Skeletal muscle cell (primary cell): ENCODE results near the gene CRIP1.

ENCODE experiments used
- DNase-seq: peaks from one replicate; pipeline ENCODE4 v3.0.0-alpha.2; 2010; ENCODE audit warnings: low read depth
- H3K4me3 ChIP-seq: 2 replicates; pipeline ENCODE4 v1.5.1; 2011; ENCODE audit warnings: low read depth, mild to moderate bottlenecking, control low read depth, low read length, moderate library complexity

The CRIP1 gene, protein sequence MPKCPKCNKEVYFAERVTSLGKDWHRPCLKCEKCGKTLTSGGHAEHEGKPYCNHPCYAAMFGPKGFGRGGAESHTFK

DNA sequence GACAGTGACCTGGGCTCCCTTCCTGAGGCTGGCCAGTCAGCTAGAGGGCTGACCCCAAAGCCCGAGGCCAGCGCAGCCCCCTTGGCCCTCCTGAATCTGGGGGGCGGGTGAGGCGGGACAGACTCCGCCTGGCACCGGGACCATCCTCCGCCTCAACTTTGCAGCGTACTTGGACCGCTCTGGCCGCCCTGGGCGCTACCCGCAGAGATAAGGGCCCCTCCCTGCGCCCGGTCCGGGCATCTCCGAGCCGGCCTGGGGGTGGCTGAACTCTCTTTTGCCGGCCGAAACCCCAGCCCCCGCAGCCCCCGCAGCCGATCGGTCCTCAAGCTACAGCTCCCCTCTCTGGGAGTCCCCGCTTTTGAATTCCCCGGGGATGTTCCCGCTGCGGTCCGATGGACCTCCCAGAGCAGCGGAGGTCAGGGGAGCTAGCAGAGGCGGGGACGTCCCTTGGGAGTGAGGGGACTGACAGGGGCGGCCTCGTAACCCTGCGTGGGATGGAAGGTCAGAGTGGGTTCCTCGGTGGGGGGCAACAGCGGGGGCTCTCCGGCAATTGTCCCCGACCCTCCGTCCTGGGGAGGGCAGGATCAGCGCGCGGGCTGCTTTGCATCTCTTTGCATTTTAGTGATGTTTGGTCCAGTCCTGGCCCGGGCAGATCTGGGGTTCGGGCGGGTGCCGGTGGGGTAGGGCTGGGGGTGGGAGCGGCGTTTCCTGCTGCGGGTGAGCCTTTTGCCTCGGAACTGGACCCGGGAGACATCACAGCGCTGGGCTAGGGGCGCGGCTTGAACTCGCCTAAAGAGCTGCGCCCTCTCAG is at the start of gene CRIP1:
TSS of gene CRIP1 (plus strand) at position 724 of the 811 bp plus-strand sequence. CDS start 374 bp downstream, outside the sequence.
- DNase-seq = no peak
- H3K4me3 ChIP-seq = peak within 1 kb of the TSS; percentile 26

DNA sequence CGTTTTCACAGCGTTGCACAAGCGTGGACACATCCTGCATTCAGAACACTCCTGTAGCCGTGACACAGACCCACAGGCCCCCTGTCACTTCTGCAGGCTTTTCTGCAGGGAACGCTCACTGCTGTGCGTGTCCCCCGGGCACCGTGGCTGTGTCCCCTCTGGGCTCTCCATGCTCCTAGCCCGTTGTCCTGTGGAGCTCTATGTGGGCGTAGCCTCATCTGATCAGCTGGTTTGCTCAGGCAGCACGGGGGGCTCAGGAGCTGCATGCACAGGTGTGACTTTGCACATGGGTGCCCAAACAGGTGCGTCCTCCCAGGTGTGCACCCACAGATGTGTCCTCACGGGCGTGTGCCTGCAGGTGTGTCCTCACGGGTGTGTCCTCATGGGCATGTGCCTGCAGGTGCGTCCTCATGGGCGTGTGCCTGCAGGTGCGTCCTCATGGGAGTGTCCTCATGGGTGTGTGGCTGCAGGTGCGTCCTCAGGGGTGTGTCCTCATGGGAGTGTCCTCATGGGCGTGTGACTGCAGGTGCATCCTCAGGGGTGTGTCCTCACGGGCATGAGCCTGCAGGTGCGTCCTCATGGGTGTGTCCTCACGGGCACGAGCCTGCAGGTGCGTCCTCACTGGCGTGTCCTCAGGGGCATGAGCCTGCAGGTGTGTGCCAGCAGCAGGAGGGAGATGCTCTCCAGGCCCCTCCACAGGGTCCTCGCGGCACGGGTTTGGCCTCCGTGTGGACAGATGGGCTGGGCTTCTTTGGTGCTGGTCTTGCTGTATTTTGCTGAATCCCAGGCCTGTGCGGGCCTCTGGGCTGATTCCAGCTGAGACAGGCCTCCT is 49.6 kb upstream of the CRIP1 start:
- no peak for DNase-seq
- H3K4me3 ChIP-seq = no peak overlapping the region

DNA sequence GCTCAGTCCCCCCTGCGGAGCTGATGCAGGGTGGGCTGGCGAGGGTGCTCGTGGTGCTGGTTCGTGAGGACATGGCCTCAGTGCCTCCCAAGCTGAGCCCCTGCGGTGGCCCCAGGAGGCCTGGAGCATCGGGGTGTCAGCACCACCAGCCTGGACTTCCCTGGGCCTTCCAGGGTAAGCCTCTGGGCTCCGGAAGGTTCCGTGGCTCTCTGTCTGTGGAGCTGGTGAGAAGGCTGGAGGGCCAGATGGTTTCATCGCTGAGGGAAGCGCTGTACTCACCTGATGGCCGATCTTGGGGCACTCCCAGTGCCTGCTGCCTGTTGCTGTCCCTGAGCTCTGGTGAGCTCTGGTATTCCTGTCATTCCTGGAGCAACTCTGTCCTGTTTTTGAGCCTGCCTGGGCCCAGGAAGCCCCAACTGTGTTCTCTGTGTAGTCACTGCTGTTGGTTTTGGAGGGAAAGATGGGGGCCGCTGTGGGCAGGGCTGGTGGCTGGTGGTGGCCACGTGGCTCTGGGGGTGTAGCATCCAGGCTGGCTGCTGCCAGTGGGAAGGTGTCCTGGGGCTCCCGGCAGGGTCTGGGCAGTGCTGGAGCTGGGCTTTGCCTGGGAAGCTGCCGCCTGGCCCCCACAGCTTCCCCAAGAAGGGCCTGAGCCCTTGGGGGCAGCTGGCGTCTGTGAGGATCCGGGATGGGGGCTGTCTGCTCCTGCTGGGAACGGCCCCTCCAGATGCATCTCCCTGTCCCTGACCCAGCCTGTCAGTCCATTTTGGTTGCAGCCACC is 48.8 kb upstream of the CRIP1 start:
- DNase-seq = no peak
- no peak overlapping the region for H3K4me3 ChIP-seq

DNA sequence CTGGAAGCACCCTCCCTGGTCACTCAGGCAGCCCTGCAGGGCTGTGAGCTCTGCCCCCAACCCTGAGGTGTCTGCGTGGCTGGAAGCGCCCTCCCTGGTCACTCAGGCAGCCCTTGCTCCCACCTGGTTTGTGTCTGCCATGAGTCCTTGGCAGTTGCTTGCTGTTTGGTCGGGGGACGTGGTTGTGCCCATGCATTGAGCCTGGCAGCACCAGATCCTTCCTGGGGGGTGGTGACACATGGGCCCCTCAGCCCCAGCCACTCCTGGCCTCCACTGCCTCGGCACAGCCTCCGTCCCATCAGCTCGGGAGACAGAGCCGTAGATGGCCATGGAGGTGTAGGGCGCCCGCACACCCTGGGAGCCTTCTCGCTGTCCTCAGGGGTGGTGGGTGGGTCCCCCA is 47.5 kb upstream of the CRIP1 start:
- no peak for DNase-seq
- H3K4me3 ChIP-seq = no peak overlapping the region

DNA sequence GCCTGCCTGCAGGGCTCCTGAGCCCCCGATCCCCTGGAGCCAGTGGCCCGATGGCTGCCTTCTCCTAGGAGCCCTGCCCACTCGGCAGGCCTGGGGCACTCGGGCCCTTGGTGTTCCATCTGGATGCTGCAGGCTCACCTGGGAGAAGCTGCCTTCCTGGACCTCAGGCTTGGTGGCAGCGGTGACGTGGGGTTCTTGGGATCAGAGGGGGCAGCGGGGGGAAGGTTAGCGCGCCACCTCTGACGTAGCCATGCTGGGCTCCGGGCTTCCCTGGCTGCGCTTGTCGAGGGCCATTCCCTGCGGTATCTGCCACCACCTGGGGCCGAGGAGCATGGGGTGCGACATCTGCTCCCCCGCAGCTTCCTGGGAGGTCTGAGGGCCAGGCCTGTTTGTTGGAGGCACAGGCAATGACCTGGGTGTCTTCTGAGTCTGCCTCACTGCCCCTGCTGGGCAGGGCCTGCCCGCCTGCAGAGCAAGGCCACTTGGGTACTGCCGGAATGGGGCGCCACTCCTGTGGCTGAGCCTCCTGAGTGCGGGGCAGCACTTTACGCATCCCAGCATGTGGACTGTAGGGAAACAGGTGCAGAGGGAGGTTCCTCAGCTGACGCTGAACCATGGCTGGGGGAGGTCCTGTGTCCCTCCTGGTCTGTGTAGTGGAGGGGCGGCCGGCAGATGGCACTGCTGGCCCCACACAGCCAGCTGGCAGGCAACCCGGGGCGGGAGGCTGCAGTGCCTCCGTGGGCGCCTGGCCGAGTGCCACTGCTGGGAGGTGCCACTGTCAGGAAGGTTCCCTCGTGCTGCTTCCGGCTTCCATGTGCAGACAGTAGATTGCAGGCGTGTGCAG is 46.8 kb upstream of the CRIP1 start:
- no peak for DNase-seq

DNA sequence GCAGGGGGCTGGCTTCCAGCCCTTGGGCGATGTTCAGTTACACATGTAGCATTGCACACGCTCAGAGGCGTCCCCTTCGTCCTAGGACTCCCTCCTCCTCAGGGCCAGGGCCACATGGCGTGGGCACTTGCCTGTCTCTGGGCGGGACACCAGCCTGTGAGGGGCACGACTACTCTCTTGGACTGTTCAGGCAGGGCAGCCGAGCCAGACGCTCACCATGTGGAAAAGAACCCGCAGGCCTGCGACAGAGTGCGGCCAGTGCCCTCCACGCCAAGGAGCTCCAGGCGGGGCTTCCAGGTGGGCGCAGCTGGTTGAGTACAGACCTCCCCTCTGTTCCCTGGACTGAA is 46.2 kb upstream of the CRIP1 start:
- DNase-seq = no peak
- H3K4me3 ChIP-seq = no peak overlapping the region

More for the DNA sequence above, 46.8 kb upstream of the CRIP1 start:
- H3K4me3 ChIP-seq = no peak overlapping the region

DNA sequence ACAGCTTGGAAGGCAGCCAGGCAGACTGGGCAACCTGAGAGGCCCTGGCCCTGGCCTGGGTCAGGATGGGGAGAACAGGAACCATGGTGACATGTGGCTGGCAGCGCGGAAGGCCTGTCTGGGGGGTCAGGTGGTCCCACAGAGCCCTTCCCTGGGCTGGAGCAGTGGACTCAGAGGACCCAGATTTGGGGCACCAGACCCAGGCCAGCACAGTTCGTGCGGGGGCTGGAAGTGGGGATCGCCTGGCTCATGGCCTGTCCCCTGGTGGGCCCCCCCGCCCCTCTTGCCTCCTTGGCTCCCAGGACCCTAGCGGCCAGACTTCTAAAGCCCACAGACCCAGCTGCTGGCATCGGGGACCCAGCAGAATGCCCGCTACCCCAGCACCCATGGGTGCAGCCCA is 45.7 kb upstream of the CRIP1 start:
- H3K4me3 ChIP-seq = no peak overlapping the region
- no peak for DNase-seq

DNA sequence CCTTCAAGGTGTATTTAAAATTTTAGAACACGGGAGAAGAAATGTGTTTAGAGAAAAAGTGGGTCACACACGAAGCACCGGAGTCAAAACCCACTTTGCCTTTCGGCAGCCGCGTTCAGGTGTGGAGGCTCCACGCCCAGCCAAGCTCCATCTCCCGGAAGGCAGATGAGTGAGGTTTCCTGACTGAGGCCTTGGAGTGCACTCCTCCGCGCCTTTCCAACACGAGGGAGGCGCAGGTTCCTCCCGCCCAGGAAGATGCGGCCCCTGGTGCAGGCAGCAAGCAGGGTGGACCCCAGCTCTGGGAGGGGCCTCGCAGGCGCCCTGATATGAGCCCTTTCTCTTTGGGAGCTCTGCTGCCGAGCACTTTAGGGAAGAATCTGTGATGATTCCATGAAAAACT is 44.6 kb upstream of the CRIP1 start:
- no peak for DNase-seq
- H3K4me3 ChIP-seq = no peak overlapping the region

DNA sequence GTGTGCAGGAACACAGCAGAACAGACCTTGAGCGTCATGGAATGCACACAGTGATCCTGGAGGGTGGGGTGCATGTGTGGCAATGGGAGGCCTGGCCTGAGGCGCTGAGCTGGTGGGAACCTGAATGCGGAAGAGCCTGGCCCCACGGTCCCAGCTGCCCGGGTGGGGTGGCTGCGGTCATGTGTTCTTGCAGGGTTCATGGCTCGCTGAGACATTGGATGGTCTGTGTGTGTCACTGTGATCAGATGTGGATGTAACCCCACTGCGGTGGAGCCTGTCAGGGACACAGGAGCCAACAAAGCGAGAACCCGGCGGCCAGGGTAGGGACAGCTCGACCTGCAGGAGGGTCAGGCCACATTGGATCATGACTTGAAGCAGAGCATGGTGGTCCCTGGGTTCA is 43.9 kb upstream of the CRIP1 start:
- no peak for DNase-seq
- H3K4me3 ChIP-seq = no peak overlapping the region

DNA sequence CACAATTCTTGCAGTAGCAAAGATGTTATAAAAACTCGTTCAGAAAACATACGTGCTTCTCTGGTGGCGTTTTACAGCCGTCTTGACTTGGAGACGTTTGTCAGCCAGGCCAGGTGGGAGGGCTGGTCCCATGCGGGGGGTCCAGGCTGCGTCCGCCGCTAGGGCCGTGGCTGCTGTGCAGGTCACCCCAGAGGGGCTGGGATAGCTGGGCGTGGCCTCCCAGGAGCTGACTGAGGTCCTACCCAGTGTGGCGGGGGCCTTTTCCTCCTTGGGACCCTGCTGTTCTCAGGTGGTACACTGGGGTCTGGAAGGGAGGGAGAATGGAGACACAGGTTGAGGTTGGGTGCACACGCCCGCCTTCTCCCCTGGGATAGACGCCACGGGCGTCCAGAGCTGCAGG is 41.8 kb upstream of the CRIP1 start:
- no peak overlapping the region for H3K4me3 ChIP-seq
- no peak for DNase-seq

DNA sequence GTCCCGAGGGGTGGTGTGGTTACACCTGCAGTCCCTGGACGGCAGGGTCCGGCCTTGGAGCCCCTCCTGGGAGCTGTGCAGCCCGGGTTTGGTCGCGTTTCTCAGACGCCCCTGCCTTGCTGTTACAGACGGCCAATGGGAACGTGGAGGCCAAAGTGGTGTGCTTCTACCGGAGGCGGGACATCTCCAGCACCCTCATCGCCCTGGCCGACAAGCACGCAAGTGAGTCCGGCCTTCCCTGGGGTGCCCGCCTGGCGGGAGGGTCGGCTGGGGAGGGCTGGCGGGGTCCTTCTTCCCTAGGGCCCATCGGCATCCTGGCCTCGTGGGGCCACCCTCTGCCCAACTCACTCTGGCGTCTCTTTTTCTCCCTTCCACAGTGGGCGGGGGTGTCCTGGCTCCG is 41.4 kb upstream of the CRIP1 start:
- no peak for DNase-seq
- H3K4me3 ChIP-seq = no peak overlapping the region

DNA sequence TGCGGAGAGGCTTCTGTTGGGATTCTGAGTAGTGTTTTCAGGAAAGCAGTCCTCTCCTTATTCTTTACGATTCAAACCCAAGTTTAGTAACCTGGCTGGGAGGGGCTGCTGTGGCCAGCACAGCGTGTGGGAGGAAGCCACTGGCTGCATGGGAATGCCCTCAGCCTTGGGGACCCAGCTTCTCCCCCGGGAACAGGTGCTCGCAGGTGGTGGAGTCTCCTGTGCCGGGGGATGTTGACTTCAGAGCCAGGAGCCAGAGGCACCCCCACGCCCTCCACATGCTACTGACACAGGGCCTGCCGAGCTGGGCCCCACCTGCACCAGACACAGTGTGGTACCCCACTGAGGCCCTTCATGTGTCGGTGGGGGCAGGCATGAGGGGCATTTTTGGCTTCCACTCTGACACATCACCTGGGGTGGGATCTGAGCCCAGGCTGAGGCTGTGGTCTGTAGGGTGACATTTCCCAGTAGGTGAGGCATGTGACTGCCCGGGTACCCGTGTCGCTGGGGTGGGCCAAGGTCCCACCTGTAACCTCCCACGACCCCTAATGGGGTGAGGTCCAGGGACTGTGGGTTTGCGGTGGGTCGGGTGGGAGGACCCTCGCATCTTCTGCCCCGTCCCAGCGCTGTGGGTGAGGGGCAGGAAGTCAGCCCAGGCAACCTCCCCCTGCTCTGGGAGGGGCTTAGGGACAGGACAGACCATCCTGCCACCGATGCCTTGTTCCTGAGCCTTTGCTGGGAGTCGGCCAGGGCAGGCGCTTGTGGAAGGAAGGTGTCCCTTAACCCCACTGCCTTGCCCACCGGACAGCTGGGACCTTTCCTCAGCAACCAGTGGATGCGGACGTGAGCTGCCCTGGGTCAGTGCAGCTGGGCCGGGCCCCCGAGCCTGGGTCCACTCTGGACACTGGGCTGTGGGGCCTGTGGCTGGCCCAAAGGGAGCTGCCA is 40.5 kb upstream of the CRIP1 start:
- no peak overlapping the region for H3K4me3 ChIP-seq
- no peak for DNase-seq

DNA sequence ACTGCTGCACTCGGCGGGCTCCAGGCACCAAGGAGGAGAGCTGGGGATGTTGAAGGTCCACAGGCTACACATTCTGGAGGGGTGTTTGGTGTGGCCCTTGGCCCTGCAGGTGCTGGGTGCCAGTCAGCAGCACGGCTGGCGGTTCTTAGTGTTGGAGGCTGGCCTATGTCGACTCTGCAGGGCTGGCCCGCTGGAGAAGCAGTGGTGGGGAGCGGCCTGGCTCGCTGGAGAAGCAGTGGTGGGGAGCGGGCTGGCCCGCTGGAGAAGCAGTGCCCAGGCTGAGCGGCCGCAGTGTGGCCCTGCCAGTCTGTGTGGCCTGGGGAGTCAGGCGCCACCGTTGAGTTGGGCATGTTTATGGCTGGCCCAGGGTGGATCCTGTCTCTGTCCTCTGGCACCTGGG is 39.7 kb upstream of the CRIP1 start:
- H3K4me3 ChIP-seq = no peak overlapping the region
- no peak for DNase-seq

DNA sequence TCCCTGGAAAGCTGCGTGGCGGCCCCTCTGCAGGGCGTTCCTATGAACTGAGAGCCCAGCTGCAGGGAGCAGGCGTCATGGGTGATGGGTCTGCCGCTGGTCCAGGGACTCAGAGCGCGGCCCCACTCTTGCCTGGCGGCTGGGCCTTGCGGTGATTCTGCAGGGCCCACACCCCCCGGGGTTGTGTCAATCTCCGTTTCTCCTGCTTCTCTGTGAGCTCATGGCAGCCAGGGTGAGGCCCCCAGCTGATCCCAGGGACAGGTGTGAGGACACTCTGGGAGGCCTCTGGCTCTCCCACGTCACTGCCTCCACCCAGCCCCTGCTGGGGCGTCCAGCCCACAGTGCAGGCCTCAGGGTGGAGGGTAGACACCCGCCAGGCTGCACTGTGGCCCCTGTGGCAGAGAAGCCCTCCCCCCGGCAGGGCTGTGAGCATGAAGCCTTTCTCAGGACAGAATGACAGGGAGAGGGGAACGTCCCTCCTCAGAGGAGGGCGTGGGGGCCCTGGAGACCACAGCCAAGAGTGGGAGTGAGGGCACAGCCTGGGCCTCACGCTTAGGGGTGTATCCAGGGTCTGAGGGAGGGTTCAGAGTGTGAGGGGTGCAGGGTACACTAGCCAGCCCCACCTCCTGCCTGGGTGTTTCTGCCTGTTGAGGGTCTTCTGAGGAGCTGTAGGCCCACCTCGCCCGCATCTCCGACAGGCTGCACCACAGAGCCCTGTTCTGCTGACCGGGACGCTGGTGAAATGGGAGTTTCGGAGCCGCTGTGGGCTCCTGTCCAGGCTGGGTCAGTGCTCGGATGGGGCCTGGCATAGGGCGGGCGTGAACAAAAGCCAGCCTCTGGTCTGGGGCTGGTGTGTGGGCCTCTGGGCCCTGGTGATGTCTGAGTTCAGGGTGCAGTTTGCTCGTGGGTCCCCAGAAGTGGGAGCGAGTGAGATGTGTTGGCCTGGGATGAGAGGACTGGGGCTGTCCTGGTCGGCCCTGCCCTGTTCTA is 38.7 kb upstream of the CRIP1 start:
- no peak for DNase-seq
- H3K4me3 ChIP-seq = no peak overlapping the region

DNA sequence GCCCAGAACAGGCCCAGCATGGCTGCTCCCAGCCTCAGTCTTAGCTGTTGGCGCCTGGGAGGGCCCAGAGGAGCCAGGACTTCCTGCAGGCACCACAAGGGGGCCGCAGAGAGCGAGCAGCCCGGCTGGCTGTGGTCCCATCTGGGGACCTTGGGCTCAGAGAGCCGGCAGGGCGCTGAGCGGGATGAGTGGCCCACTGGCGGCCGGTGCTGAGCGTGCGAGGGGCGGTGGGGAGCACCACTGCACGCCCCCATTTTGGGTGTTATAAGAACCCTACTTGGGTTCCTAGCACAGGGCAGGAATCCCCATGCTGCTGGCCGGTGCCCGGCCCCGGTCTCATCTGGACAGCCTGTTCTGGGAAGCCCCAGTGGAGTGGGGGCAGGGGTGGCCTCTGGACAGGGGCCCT is 38.0 kb upstream of the CRIP1 start:
- no peak for DNase-seq
- H3K4me3 ChIP-seq = no peak overlapping the region

DNA sequence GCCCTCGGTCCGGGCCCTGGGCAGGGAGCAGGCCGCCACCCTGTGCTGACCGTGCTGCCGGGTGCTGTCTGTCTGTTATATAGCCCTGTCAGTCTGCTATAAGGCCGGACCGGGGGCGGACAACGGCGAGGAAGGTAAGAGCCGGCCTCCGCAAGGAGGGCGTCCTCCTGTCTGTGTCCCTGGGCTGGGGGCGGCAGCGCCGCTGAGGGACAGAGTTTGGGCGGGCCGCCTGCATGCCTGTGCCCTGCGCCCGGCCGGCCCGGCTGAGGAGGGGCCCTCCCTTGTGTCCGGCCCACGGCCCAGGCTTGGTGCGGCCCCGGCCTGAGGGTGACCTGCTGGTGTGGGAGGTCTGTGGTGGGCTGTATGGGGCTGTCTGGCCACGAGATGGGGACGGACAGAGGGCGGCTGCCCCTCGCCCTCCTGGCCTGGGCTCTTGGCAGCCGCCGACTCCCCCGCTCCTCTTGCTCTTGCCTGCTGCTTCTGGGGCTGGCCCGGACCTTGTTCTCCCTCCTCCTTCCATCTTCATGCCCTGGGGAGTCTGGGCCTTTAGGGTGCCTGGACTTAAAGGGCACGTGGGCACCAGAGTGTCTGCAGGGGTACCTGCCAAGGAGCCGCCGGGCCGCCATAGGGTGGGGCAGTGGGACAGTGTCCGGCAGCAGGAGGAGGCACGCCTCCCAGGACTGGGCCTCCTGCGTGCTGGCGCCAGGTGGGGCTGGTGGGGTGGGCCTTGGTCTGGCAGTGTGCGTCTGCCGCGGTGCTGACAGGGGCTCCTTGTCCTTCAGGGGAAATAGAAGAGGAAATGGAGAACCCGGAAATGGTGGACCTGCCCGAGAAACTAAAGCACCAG is 37.2 kb upstream of the CRIP1 start:
- no peak for DNase-seq
- H3K4me3 ChIP-seq = no peak overlapping the region
